ENCODE data around the gene DHRS13.
"Not testable (repeated sequence)": the region's sequence is repeated elsewhere in the genome, so short reads cannot be mapped to it uniquely, and the experiment has no call there.

Gene DHRS13

DNA sequence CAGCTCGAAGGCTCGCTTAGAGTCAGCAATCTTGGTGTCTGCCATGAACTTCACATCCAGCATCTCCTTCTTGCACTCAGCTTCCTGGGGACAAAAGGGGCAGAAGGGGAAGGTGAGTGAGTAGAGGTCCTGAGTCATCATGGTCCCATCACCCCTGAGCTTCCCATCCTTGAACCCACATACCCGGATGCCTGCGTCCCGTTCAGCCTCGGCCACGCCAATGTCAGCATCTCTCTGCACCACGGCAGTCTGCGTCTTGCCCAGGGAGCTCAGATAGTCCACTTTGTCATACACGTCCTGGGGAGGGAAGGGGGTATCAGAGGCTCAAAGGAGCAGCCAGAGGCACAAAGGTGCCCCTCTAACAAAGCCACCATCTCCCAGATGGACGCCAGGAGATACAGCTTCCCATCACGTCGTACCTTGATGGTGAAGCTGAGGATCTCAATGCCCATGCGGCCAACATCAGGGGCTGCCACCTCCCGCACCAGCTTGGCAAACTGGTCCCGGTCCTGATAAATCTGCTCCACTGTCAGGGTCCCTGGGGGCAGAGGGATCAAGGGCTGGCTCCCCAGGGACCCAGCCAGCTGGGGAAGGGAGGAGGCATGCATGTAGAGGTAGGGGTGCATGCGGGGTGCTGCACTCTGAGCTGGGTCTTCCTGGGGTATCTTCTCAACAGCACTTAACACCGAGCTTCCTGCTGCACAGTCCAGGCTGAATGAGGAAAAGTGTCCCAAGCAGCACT lies 20.6 kb downstream of the DHRS13 start:
- DNase-seq (ENCODE audit: low read depth in 2 of 2) = no peak

DNA sequence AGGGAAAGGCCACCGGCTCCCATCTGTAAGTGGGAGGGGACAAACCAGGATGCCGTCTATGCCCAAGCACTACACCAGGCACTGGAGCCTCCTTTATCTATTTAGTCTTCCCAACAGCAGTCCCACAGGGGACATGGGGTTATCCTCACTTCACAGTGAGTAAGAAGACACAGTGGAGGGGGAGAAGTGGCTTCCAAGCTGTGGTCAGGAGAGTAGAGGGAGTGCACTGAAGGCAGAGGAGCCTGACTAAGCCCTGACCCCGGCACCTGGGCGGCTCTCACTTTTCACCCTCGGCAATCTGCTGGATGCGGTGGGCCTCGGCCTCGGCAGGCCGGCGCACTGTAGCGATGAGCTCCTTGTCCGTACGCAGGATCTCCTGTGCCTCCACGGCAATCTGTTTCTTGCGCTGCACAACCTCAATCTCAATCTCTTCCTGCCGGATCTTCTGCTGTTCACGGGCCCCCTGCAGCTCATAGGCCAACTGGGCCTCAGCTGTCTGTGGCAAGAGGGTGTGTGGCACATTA lies 21.3 kb downstream of the DHRS13 start:
- DNase-seq (ENCODE audit: low read depth in 2 of 2) = no peak

DNA sequence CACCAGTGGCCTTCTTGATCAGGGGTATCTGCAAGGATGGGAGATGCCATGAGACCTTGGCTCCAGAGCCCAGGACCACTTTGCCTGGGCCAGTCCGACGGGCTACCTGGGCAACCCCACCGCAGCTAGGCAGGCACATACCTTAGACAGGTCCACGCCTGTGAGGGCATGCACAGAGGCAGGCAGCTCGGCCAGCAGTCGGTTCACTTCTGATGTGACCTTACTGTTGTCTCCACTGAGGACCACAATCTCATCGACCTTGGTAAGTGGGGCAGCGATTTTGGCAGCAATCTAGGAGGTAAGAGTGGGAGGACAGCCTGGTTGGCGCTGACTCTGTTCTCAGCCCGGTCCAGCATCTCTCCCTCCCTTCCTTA lies 22.3 kb downstream of the DHRS13 start:
- no peak for DNase-seq (ENCODE audit: low read depth in 2 of 2)

DNA sequence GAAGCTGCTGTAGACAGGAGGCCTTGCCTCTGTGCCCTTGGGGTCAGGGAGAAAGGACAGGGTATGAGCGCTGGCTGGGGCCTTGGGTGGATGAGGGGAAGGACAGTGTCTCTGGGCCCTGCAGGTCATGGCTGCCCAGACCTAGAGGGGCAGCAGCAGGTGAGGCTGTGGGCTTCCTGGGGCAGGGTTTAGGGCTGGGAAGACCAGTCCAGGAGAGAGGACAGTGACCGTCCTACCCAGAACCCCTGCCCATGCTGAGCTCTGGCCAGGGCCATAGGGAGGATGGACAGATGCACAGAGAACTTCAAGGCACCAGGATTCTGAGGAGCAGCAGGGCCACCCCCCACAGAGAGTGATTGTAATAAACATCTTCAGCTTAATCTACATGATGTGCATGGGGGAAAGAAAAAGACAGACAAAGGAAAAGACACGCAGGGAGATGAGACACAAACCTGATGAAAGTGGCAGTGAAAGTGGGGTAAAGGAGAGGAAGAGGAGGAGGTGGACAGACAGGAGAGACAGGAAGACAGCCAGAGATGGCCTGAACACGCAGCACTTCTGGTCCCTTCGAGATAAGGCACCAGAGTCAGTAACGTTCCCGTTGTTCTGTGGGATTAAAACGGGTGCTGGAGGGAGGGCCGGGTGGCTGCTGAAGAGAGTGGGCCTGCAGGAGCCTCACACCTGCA lies 22.9 kb downstream of the DHRS13 start:
- no peak for DNase-seq (ENCODE audit: low read depth in 2 of 2)

- DNase-seq (ENCODE audit: low read depth in 2 of 2) = no peak
Observed at GRCh38 chr17:28878981-28879380, 23.9 kb downstream of the DHRS13 start.

DNA sequence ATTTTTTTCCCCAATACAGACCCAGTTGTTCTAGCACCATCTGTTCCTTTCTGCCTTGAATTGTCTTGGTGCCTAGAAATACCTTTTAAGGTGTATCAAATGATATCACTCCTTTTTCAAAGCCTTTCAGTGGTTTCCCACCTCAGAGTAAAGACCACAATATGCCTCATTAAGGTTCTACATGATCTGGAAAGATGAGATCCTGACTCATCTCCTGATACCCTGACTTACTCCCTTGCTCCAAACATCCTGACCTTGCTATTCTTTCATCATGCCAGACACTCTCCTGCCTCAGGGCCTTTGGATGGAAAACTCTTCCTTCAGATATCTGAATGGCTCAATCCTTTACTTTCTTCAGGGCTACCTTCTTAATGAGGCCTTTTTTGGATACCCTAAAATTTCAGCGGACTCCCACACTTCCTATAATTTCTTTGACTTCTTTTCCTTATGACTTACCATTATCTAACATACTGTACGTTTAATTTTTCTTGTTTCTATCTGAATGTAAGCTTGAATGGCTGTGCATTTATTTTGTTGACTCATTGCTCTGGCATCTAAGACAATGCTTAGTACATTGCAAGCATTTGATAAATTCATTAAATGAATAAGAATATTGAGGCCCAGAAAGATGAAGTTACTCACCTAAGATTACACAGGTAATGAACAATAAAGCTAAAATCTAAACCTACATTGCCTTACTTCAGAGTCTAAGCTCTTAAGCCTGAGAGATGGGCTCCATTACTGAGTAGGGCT lies 24.5 kb downstream of the DHRS13 start:
- DNase-seq (ENCODE audit: low read depth in 2 of 2) = no peak

DNA sequence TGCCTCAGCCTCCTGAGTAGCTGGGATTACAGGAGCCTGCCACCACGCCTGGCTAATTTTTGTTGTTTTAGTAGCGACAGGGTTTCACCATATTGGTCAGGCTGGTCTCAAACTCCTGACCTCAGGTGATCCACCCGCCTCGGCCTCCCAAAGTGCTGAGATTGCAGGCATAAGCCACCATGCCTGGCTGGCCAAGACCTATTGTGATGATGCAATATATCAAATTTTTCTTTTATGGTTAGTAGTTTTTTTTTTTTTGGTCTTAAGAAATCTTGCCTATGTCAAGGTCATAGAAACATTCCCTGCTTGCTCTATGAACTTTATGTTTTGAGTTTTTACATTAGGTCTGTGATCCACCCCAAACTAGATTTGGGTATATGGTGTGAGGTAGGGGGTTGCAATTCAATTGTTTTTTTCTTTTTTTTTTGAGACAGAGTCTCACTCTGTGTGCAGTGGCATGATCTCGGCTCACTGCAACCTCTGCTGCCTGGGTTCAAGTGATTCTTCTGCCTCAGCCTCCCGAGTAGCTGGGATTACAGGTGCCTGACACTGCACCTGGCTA lies 25.6 kb downstream of the DHRS13 start:
- DNase-seq (ENCODE audit: low read depth in 2 of 2) = not testable (repeated sequence)

- DNase-seq (ENCODE audit: low read depth in 2 of 2) = no peak
Observed at GRCh38 chr17:28875848-28876550, 26.9 kb downstream of the DHRS13 start.

DNA sequence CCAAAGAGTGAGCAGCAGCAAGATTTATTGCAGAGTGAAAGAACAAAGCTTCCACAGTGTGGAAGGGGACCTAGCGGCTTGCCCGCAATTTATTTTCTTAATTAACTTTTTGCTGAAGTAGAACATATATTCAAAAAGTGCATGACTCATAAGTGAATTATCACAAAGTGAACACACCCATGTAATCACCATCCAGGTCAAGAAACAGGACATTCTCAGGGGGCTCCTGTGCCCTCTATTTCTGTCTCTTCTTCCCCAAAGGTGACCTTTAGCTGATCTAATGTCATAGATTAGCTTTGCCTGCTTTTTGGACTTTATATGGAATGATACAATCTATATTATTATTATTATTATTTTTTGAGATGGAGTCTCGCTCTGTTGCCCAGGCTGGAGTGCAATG lies 28.1 kb downstream of the DHRS13 start:
- DNase-seq (ENCODE audit: low read depth in 2 of 2) = no peak

GRCh38 chr17:28873839-28874238 lies 29.0 kb downstream of the DHRS13 start:
- DNase-seq (ENCODE audit: low read depth in 2 of 2) = no peak

GRCh38 chr17:28871056-28871579 lies 31.8 kb downstream of the DHRS13 start:
- DNase-seq (ENCODE audit: low read depth in 2 of 2) = no peak

DNA sequence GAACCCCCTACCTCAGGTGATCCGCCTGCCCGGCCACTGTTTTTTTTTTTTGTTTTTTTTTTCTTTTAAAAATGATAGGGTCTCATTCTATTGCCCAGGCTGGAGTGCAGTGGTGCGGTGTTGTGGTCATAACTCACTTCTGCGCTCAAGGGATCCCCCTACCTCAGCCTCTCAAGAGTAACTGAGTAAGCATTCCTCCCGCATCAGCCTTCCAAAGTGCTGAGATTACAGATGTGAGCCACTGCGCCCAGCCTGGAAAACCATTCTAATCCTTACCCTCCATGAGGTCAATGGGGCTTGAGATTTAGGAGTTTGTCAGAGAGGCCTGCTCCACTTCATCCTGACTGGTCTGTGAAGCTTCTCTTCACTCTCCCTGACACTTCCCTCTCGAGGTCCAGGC lies 35.6 kb downstream of the DHRS13 start:
- no peak for DNase-seq (ENCODE audit: low read depth in 2 of 2)

DNA sequence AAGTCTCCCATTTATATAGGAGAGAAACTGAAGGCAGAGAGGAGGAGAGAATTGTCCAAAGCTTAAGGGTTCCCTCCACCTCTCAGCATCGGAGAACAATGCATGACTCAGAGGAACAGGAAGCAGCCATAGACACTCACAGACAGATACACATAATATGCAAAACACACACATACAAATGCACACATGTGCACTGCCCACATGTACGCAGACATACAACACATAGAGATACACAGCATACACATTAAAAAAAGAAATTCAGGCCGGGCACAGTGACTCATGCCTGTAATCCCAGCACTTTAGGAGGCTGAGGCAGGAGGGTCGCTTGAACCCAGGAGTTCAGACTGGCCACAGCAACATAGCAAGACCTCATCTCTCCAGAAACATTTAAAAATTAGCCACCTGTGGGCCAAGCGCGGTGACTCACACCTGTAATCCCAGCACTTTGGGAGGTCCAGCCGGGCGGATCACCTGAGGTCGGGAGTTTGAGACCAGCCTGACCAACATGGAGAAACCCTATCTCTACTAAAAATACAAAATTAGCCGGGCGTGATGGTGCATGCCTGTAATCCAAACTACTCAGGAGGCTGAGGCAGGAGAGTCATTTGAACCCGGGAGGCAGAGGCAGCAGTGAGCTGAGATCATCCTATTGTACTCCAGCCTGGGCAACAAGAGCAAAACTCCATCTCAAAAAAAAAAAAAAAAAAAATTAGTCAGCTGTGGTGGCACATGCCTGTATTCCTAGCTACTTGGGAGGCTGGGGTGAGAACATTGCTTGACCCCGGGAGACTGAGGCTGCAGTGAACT lies 36.7 kb downstream of the DHRS13 start:
- no peak for DNase-seq (ENCODE audit: low read depth in 2 of 2)

DNA sequence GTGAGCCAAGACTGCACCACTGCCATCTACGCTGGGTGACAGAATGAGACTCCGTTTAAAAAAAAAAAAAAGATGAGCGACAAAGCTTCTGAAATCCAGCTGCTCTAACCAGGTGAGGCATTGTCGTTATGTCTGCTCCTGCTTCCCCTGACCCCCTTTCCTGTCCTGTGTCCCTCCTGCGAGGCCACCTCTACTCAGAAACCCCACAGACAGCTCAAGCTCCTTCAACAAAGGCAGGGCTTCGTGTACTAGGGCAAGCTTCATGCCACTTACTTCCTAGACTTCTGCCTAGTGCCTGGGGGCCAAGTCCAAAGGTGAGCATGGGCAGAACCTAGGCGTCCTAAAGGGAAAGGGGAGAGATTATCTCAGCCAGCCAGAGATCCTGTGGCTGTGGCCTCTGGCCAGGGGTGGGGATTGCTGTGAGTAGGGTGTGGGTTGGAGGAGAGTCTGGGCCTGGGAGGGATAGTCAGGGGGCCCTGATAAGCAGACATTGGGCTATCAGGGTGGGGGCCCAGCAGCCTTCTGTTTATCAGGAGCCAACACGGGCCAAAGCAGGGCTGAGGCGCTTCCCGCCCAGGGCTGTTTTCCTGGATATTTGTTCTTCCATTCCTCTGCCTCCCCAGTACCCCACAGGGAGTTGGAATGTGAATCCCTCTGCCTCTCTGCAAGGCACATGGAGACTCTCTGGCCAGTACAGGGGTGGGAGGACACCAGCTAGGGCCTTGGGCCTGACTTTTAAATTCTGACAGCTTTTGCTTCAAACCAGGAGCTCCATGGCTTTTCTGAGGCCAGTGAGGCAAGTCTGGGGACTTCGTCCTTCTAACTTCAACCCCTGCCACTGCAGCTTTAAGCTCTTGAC lies 37.7 kb downstream of the DHRS13 start:
- no peak for DNase-seq (ENCODE audit: low read depth in 2 of 2)

DNA sequence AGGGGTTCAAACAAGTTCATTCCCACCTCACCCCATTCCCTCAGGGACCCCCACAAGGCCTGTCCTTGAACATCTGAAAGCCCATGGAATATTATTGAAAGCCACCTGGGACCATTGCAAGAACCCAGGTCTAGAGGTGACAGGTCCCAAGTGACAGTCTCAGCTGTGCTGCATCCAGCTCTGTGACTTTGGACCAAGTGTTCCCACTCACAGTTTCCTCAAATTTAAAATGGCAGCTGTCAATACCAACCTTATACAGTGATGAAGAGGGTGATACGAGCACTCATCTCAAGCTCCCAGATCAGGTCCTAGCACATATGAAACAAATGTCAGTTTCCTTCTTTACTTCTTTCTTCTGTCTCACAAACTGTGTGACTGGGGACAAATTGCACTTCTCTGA lies 38.9 kb downstream of the DHRS13 start:
- no peak for DNase-seq (ENCODE audit: low read depth in 2 of 2)

- DNase-seq (ENCODE audit: low read depth in 2 of 2) = no peak
Observed at GRCh38 chr17:28862561-28862960, 40.3 kb downstream of the DHRS13 start.

DNA sequence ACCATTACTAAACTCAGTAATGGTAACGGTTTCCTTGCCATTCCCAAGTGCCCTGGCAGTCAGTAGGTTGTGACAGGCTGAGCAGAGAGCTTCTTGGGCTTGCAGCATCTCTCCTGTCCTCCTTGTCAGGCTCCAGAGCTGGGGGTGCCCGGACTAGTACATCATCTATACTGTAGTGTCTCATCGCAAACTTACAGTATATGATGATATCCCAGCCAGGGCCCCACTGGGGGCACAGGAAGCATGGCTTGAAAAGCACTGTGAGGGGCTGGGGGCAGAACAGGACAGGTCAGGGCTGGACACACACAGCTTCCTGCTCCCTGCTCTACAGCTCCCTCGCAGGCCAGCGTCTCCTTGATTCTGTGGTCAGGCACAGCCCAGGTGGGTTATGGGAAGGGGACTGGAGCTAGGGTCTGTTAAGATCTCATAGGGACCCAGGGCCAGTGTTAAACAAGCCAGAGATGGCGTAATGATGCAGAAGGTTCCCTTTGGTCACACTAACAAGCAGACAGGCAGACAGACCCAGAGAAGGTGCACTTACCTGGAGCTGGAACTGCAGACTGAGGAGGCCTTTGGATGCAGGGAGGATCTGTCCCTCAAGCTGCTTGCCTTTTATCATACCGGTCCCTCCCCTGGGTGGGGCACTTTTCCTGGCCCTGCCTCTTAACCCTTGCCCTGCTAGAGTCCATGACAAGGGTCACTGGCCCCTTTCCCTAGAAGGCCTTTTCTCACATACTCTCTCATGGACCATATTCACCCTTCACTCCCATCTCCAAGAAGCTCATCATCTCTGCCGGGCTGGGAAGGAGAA lies 41.3 kb downstream of the DHRS13 start:
- no peak for DNase-seq (ENCODE audit: low read depth in 2 of 2)

- DNase-seq (ENCODE audit: low read depth in 2 of 2) = no peak
Observed at GRCh38 chr17:28860363-28860808, 42.5 kb downstream of the DHRS13 start.

Measured in fibroblast of skin of left quadriceps (primary cell).